HG03060 (cell line): ENCODE measurements around the gene PTPRN2.
"Not testable (repeated sequence)": the region's sequence is repeated elsewhere in the genome, so short reads cannot be mapped to it uniquely, and the experiment has no call there.

Experiments used
- ATAC-seq: cut with Tn5 transposase; IDR thresholded peaks from one replicate; pipeline ENCODE4 v1.9.1; 2021; ENCODE audit warnings: low read depth, moderate number of reproducible peaks; ENCODE audit not compliant: unreplicated experiment

PTPRN2 gene

DNA sequence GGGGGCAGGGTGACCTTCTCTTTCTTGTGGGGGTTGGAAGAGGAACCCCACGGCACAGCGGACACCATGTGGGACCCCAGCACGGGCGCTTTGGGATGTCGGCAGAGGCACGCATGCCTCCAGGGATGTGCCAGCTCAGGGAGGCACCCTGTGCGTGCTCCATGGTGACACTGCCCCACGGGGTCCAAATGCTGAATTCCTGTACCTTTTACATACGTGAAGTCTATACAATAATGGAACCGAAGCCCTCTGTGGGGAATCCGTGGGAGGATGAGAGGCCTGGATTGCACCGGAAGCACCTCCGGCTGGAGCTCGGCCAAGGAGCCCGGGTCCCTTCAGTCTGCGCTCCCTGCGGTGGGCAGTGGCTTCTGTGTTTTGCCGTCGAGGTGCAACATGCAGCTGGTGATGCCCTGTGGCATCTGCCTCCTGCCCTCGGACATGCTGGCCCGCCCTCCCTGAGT lies 726.6 kb downstream of the PTPRN2 start:
- ATAC-seq, result no peak

DNA sequence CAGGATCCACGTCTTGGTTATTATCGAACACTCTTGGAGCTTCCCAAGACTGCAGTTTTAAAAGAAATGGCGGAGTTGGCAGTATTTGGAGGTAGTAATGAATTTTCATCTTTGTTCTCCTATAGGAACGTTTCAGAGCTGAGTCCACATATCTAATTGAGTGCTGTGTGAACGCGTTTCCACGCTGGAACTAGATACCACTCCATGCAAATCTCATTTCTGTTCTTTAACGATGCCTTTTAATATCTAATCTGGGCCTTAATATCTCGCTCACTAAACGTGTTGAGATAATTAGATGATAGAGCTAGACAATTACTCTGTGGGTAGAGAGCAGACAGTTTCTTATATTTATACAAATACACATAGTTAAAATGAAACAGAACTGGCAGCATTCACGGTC lies 727.2 kb downstream of the PTPRN2 start:
- no peak for ATAC-seq

DNA sequence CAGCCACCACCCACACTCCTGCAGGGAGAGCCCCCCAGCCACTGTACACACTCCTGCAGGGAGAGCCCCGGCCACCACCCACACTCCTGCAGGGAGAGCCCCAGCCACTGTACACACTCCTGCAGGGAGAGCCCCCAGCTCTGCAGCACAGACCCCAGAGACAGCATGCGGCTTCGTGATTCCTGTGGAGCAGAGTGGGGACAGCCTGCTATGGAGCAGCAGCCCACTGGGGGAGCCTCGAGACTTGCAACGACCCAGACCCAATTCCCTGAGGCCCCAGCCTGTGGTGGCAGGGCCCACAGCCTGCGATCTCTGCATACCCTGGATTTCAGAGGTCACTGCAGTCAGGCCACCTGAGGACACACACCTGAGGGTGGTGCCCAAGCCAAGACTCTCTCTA lies 727.7 kb downstream of the PTPRN2 start:
- ATAC-seq, result no peak

DNA sequence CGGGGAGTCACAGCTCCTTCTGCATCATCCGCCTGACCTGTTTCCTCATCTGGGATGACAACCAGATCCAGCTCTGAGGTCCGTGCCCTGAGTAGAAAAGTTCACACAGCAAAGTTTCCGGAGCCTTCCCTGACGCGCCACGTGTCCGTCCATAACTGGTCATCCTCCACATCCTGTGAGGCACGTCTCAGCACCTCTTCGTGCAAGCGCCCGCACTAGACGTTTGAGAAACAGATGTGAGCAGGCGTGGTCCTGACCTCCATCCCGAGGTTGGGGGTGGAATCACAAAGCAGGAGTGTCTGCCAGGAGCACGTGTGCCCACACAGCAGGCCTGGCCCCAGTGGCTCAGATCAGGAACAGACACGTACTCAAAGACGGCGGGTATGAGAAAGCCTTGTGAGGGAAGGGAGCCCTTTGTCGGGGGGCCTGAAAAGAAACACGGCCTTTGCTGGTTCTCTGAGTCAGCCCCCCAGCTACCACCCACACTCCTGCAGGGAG lies 730.0 kb downstream of the PTPRN2 start:
- no peak for ATAC-seq

DNA sequence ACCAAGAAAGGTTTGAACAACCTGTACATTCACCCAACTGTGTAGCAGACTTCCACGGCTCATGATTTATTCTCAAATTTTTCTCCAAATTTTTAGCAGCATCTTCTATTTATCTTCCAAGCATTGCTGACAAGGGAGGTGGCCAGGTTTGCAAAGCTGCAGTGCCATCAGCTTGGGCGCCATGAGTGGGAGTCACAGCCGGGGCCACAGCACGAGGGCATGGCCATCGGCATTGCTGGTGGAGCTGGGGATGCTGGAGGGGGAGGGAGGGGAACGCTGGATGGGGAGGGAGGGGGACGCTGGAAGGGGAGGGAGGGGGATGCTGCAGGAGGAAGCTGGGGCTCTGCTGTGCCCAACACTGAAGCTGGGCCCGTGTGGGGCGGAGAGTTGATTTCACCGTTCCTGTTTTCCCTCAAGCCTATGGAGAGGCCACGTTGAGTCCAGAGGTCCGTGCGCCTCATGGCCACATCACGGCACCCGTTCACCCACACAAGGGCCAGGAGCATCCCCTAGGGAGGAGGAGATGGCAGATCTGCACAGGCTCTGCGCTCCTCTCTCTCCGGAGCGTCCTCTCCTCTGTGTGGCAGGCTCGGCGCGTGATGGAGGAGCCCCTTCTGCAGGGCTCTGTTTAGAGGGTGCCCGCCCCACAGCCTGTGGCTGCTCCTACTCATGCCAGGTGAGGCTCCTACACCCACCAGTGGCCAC lies 730.6 kb downstream of the PTPRN2 start:
- ATAC-seq, result no peak

DNA sequence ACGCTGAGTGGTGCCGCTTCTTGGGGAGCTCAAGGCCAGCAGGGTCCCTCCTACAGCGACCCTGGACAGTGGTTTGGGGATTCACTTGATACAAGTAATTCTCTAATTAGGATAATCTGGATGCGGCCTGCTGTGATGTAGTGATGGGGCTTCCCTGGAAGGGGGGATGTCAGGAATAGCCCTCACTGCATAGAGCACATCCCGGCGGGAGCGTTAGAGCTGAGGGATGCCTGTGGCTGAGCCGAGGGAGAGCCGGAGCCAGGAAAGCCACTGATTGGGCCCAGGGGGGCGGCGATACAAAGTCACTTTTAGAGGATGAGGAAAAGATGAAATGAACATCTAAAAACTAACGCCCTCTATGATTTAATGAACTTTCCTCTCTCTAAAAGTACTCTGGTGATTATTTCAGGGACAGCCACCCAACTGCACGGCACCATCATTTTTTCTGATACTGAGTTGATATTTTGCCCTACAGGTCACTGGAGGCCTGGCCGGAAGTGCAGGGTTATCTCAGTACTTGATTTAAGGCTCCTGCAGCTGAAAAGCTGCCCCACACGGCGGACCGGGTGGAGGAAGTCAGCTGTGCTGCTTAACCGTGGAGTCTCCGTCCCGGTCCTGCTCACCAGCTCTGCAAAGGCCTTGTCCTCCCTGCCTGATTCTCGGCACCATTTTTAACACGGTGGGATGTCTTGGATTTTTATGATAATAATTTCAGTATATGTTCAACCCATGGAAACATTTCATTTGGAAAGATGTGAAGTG lies 732.0 kb downstream of the PTPRN2 start:
- ATAC-seq, result no peak

DNA sequence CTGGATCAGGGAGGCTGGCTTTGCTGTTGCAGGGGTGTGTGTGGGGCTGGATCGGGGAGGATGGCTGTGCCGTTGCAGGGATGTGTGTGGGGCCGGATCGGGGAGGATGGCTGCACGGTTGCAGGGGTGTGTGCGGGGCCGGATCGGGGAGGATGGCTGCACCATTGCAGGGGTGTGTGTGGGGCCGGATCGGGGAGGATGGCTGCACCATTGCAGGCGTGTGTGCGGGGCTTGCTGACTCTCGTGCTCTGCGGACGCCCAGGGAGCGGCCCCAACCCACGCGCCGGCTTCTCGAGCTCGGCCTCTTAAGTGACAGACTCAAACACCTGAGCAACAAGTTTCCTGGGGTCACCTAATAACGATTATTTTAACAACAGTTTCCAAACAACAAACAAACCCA lies 732.6 kb downstream of the PTPRN2 start:
- no peak for ATAC-seq

DNA sequence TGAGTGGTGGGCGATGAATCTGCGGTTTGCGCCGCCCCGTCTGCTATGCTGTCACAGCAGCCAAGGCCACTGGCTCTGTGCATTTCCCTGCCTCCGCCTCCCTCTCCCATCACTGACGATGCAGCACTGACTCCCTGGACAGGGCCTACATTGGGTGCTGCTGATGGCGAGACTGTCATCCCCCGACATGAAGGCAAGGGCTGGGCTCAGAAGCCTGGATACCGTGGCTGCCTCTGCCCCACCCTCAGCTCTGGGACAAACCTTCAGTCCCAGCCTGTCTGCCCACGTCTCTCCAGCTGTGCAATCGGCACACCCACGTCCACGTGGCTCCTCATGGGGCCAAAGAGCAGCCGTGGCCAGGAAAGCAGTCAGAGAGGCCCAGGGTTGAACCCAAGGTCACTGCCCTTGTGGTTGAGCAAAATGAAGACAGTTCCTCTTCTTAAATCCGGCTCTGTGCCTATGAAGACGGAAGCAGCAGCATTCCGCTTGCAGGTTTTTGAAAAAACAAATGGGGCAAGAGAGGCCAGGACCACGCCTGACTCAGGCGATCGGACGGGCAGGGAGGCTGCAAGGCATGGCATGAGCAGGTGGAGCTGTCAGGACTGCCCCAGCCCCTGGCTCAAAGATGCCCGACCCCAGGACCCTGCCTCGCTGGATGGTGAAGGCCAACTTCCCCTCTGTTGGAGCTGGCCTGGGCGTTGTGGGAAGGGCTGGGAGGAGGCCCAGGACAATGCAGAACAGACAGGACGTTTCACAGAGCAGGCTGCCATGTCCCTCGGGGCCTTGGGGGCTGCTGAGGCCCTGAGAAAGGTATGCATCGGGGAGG lies 733.3 kb downstream of the PTPRN2 start:
- ATAC-seq, result no peak

DNA sequence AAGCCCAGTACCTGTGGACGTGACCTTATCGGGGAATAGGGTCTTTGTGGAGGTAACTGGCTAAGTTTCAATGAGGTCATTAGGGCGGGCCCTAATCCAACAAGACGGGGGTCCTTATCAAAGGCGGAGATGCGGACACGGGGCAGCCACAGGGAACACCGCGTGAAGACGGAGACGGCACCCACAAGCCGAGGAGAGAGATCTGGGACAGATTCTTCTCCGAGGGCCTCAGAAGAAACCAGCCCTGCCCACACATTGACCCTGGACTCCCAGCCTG lies 733.9 kb downstream of the PTPRN2 start:
- no peak for ATAC-seq

DNA sequence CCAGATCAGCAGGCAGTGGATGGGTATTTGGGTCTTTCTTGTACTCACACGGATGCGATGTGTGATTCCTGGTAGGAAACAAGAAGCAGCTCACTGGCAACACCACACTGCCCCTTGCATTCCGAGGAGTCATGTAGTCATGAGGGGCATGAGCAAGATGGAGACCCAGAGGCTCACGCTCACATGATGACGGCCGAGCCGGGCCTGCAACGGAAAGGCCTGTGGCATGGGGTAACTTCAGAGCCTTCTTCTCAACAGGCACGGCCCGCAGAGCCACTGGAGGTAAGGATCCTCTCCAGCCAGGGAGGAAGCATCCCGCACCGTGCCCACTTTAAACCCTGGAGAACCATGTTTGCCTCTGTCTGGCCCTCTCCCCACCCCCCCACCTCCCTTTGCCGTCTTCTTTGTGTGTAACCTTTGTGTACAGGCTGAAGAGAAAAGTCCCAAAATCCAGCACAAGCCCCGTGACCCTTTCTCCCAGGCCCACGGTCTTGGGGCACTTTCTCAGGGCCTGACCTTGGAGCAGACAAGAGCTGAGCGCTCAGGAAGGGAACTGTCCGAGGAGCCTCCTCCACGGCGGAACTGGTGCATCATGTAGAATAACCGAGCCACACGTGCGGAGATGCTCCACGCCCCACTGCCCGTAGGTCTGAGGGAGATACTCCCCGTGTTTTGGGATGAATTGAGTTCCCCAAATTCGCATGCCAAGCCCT lies 734.4 kb downstream of the PTPRN2 start:
- no peak for ATAC-seq

DNA sequence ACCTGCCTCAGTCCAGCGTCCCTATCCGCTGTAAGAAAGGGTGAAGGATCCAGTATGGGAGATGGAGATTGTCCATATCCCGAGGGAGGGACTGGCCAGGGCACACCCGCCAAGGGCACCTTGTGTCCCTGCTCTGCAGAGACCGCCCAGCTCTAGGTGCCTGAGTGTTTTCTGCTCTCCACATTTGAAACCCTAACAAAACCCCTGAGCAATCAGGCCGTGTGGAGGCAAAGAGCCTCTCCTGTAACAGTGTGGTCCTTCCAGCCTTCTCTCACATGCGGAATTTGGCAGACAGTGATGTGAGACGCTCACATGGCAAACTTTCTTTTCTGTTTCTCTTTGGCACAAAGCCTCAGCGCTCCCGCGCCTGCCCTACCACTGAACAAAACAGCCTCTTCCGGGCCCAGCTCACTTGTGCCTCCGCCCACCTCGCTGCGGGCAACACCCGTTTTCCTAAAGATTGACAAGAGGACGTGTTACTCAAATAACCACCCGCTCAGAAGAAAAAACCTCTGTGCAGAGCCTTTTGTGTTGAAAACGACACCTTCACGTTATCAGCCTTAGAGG lies 736.0 kb downstream of the PTPRN2 start:
- no peak for ATAC-seq

DNA sequence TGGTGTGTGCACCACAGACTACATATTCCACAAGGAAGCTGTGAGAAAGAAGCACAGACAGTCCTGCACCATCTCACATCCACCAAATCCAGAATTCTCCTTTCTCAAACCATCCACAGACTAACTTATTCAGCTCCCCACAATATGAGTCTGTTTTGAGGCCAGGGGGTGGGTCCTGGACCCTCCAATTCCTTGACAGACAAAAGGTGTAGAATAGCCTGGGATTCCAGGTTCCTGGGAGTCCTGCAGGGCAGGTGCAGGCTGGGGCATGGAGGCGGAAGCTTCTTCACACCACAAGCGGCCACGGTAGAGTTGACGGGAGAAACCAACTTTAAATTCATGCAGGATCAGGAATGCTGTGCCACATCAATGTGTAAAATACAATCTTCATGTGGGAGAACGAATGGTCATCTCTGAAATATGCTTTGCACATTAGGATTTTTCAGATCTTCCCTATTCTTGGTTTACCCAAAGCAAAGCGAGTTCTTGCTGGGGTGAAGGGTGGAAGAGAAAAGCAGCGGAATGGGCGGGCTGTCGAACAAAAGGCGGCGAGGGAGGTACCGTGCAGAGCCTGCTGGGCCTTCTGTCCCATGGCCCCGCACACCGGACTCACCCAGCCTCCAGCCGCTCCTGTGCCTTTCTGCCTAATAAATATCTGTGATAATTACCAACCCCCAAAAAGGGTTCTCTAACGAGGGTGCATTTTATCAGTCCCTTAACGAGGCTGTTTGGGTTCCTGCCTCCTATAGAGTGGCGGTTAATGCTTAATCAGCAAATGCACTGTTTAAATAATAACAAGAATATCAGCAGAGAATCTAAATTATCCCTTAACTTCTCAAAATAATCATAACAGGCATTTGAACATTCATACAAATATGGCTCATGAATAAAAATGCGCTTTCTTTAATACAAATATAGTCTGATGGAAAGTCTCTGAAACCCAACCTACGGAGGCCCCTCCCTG lies 736.9 kb downstream of the PTPRN2 start:
- no peak for ATAC-seq

DNA sequence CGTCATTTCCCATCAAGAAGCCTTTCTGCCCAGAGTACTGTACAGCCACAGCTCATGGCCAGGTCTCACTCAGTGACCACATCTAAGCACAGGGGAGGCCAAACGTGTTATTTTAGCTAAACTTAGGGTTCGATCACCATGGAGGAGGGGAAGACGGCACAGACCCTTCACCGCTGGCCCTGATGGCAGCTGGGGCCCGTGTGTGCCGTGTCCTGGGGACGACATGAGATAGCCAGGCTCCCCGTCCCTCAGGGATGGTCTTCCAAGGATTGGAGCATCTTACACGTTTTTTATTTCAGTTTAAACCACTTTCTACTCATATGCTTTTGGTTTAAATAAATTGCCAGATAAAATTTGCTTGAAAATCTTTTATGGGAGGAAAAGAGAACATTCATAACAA lies 737.9 kb downstream of the PTPRN2 start:
- no peak for ATAC-seq

DNA sequence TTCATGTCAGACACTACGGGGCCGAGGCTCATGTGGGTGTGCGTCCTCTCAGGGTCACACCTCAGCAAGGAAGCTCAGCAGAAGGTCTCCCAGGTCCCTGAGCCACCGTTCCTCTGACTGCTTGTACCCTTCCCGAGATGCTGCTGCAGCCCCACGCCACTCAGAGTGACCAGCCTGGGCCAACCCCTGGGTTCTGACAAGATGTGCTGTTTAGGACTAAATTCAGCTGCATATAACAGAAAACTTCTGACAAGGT lies 738.4 kb downstream of the PTPRN2 start:
- no peak for ATAC-seq

DNA sequence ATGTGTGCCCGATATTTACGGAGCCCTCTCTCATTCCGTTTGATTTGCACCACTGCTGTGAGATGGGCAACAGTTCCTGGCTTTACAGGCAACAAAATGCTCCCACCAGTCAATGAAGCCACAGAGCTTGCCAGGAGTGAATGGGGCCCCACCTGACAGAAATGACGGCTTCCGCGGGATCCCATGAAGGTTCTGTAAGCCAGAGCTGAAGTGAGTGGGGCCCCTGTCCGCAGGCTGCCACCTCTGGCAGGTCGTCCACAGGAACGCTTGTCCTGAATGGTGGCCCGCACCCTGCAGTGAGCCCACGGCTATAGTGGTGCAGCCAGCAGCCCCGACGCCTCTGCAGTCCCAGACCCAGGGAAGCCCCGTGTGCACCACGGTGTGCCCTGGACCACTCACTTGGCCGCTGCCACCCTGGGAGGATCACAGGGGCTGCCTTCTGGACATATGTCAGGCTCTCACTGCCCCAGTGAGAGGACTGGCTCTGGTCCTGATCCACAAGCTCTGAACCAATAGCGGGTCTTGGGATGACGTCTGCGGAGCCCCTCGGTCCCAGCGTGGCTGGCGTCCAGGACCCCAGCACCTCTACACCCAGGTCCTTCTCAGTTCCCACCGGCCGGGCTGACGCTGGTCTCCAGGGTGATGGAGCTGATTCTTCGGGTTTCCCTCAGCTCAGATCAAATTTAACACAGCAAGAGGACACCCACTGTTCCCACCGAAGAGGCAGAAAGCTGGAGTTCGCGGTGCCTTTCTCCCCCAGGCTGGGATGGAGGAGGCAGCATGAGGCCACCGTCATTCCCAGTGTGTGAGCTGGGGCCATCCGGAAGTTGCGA lies 738.9 kb downstream of the PTPRN2 start:
- no peak for ATAC-seq

DNA sequence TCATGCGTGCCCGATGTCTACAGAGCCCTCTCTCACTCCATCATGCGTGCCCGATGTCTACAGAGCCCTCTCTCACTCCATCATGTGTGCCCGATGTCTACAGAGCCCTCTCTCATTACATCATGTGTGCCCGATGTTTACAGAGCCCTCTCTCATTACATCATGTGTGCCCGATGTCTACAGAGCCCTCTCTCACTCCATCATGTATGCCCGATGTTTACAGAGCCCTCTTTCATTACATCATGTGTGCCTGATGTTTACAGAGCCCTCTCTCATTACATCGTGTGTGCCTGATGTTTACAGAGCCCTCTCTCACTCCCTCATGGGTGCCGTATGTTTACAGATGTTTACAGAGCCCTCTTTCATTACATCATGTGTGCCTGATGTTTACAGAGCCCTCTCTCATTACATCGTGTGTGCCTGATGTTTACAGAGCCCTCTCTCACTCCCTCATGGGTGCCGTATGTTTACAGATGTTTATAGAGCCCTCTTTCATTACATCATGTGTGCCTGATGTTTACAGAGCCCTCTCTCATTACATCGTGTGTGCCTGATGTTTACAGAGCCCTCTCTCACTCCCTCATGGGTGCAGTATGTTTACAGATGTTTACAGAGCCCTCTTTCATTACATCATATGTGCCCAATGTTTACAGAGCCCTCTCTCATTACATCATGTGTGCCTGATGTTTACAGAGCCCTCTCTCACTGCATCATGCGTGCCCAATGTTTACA lies 739.7 kb downstream of the PTPRN2 start:
- ATAC-seq, result not testable (repeated sequence)

DNA sequence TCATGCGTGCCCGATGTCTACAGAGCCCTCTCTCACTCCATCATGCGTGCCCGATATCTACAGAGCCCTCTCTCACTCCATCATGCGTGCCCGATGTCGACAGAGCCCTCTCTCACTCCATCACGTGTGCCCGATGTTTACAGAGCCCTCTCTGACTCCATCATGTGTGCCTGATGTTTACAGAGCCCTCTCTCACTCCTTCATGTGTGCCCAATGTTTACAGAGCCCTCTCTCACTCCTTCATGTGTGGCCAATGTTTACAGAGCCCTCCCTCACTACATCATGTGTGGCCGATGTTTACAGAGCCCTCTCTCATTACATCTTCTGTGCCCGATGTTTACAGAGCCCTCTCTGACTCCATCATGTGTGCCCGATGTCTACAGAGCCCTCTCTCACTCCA lies 740.9 kb downstream of the PTPRN2 start:
- ATAC-seq, result not testable (repeated sequence)

DNA sequence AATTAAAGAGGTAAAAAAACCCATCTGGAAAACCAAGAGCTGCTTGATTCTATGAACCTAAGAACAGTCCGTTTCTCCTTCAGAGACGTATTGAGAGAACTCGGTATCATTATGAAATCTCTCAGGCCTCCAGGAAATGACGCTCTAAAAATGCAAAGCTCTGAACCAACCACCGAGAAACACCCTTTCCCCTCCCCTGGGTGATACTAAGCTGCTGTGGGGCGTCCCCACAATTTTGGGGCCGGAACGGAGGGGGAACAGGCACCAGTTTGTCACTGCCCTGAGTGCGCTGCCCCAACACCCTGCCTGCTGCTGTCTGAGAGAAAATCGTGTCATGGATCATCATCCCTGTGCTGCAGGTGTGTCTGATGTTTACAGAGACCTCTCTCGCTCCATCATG lies 741.4 kb downstream of the PTPRN2 start:
- no peak for ATAC-seq
